Measurements from ENCODE around the gene SLC6A18. TPM values are rescaled to one million over a fixed set of nuclear protein-coding genes. Genes with fewer than 3 reads are reported as not detected.

SLC6A18 gene
- total and polyA plus RNA-seq, 2 of the 13 experiments (the other 11 are each of a cell fraction or from before 2014, with no cell fraction given), result not detected

- TF ChIP-seq TIGD3 (CRISPR knock-in tag; IDR thresholded peaks at IDR 0.05; ENCODE audit: borderline replicate concordance), result 0 out of 2 replicates have a peak, but pooled peaks have one; percentile 49
- peak; percentile 43; the same call in 1 of the 2 replicates for TF ChIP-seq MIXL1 (CRISPR knock-in tag; IDR thresholded peaks at IDR 0.05)
- TF ChIP-seq ZNF282 (IDR thresholded peaks at IDR 0.05; ENCODE audit: partially characterized antibody), result no peak
- TF ChIP-seq ZNF572 (CRISPR knock-in tag; IDR thresholded peaks at IDR 0.05), result 0 out of 2 replicates have a peak, but pooled peaks have one; percentile 49
- TF ChIP-seq ZNF20 (CRISPR knock-in tag; IDR thresholded peaks at IDR 0.05), result no peak
- TF ChIP-seq, protein P1, sequence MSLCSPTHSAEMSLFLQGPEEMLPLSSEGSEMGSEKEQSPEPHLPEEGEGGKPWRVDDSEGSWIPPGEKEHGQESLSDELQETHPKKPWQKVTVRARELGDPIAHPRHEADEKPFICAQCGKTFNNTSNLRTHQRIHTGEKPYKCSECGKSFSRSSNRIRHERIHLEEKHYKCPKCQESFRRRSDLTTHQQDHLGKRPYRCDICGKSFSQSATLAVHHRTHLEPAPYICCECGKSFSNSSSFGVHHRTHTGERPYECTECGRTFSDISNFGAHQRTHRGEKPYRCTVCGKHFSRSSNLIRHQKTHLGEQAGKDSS (CRISPR knock-in tag; IDR thresholded peaks at IDR 0.05; ENCODE audit: borderline replicate concordance, low read depth), result no peak
- peak; percentile 45; the same call in 1 of the 2 replicates for TF ChIP-seq KMT2A (CRISPR knock-in tag; IDR thresholded peaks at IDR 0.05)
- TF ChIP-seq MTF2 (CRISPR knock-in tag; IDR thresholded peaks at IDR 0.05; ENCODE audit: borderline replicate concordance), result peak; percentile 80; the same call in 1 of the 2 replicates
- no peak for TF ChIP-seq ARID3A (IDR thresholded peaks at IDR 0.05; ENCODE audit: low read depth, low read length)
- peak; percentile 67; the same call in 1 of the 2 replicates for TF ChIP-seq SALL1 (CRISPR knock-in tag; IDR thresholded peaks at IDR 0.05)
- peak; percentile 21; the same call in 1 of the 2 replicates for TF ChIP-seq ZNF460 (CRISPR knock-in tag; IDR thresholded peaks at IDR 0.05; ENCODE audit: borderline replicate concordance)
- peak; percentile 43 for TF ChIP-seq ISL2 (CRISPR knock-in tag; IDR thresholded peaks at IDR 0.05)
- TF ChIP-seq, protein P2, sequence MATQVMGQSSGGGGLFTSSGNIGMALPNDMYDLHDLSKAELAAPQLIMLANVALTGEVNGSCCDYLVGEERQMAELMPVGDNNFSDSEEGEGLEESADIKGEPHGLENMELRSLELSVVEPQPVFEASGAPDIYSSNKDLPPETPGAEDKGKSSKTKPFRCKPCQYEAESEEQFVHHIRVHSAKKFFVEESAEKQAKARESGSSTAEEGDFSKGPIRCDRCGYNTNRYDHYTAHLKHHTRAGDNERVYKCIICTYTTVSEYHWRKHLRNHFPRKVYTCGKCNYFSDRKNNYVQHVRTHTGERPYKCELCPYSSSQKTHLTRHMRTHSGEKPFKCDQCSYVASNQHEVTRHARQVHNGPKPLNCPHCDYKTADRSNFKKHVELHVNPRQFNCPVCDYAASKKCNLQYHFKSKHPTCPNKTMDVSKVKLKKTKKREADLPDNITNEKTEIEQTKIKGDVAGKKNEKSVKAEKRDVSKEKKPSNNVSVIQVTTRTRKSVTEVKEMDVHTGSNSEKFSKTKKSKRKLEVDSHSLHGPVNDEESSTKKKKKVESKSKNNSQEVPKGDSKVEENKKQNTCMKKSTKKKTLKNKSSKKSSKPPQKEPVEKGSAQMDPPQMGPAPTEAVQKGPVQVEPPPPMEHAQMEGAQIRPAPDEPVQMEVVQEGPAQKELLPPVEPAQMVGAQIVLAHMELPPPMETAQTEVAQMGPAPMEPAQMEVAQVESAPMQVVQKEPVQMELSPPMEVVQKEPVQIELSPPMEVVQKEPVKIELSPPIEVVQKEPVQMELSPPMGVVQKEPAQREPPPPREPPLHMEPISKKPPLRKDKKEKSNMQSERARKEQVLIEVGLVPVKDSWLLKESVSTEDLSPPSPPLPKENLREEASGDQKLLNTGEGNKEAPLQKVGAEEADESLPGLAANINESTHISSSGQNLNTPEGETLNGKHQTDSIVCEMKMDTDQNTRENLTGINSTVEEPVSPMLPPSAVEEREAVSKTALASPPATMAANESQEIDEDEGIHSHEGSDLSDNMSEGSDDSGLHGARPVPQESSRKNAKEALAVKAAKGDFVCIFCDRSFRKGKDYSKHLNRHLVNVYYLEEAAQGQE (IDR thresholded peaks at IDR 0.05; ENCODE audit: borderline replicate concordance in 1 of 2, low read depth in 1 of 2, low read length in 2 of 2), result 0 out of 4 replicates have a peak, but pooled peaks of 1 of the 2 experiments have one; percentile 26
- no peak for TF ChIP-seq ZBTB43 (CRISPR knock-in tag; conservative IDR thresholded peaks at IDR 0.05)
- TF ChIP-seq ZC3H13 (CRISPR knock-in tag; IDR thresholded peaks at IDR 0.05), result 0 out of 2 replicates have a peak, but pooled peaks have one; percentile 41
- TF ChIP-seq KDM5B (CRISPR knock-in tag; IDR thresholded peaks at IDR 0.05; ENCODE audit: borderline replicate concordance), result peak; percentile 35; the same call in 1 of the 2 replicates
- peak; percentile 68 for TF ChIP-seq HDAC2 (CRISPR knock-in tag; IDR thresholded peaks at IDR 0.05)
- TF ChIP-seq NR2F1 (CRISPR knock-in tag; IDR thresholded peaks at IDR 0.05), result peak in 1 of 2 experiments; percentile 28; a peak in 1 of 4 replicates
- TF ChIP-seq REPIN1 (CRISPR knock-in tag; IDR thresholded peaks at IDR 0.05; ENCODE audit: borderline replicate concordance, low read depth), result 0 out of 2 replicates have a peak, but pooled peaks have one; percentile 77
Observed at GRCh38 chr5:1182633-1183423, 42.4 kb upstream of the SLC6A18 start (continued).

Data from HepG2 (cell line).